Tibial artery (tissue), 4 donors: ENCODE measurements around the gene LMBRD1.

ENCODE experiments used
- DNase-seq, 2 donors: peaks; one replicate each; pipeline ENCODE4 v3.0.0-alpha.2; 2019
- H3K27ac ChIP-seq, 2 donors: fragments of 200-600 bp; sonication (generic) in 1 of 2; 1 replicate in 1 of 2; 2 replicates in 1 of 2; pipeline ENCODE4 v1.5.1; 2018 to 2019; ENCODE audit warnings: mild to moderate bottlenecking in 1 of 2
- H3K27me3 ChIP-seq, 2 donors: fragments of 200-600 bp; sonication (generic) in 1 of 2; one replicate each; pipeline versions ENCODE4 v1.5.1 to v1.6.0; 2016 to 2019
- H3K36me3 ChIP-seq, 3 donors: fragments of 200-600 bp; sonication (generic) in 2 of 3; one replicate each; pipeline ENCODE4 v1.5.1; 2016 to 2019; ENCODE audit warnings: mild to moderate bottlenecking in 2 of 3
- H3K4me1 ChIP-seq, 4 donors: fragments of 200-600 bp; sonication (generic) in 2 of 4; 1 replicate in 3 of 4; 2 replicates in 1 of 4; pipeline ENCODE4 v1.5.1; 2016 to 2019
- H3K4me3 ChIP-seq, 2 donors: fragments of 200-600 bp; sonication (generic) in 1 of 2; 1 replicate in 1 of 2; 2 replicates in 1 of 2; pipeline ENCODE4 v1.5.1; 2018 to 2019; ENCODE audit warnings: mild to moderate bottlenecking in 2 of 2
- H3K9me3 ChIP-seq, 3 donors: fragments of 200-600 bp; sonication (generic) in 1 of 3; one replicate each; pipeline ENCODE4 v1.5.1; 2016 to 2019
- CTCF ChIP-seq, 2 experiments: fragments of 200-600 bp in 1 of 2; fragments of 450-650 bp in 1 of 2; IDR thresholded peaks; one replicate each; pipeline ENCODE4 v1.5.1; 2017 to 2019; ENCODE audit warnings: antibody characterized with exemption in 2 of 2, mild to moderate bottlenecking in 1 of 2, moderate library complexity in 1 of 2
- intact Hi-C: fragments of 100-400 bp; cut with DNase I; formaldehyde crosslinking; loops from one replicate; pipeline ENCODE4 v1.15.0; 2023; ENCODE audit warnings: low total_unique reads

The LMBRD1 gene

DNA sequence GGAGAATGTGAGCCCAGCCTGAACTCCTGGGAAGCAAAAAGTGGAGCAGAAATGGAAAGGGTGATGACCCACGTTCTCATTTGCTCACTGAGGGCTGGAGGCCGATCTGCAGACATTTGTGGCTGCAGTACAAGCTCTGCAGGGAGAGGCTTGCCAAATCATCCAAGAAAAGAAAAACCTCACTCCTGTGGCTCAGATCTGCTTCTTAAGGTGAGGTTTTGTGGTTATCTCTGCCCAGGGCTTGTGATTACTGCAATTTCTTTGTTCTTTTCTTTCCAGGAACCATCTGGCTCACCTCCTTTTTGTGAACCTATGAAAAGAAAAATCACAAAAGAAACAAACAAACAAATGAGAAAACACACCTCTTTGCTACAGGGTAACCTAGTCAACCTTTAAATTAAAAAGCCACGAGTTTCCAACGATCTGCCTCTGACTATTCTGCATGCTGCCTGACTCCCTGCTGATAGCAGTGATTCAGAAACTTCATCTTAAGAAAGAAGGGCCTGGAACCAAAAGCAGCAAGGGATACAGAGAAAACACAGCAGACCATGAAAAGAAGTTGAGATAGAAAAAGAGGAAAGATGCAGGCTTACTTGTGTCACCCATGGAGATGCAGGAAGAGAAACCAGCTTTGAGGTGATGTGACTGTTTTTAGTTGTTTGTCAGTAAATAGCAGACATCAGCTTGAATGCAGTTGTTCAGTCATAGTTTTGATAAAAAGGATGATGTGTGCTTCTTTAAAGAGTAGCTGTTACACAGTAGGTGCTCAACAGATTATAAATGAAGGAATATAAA, 165.1 kb downstream of the LMBRD1 start:
- Histone ChIP-seq H3K4me3 (no peak overlapping the region), H3K27ac (no peak overlapping the region), H3K36me3 (no peaks in the 10 kb centered on the region), H3K27me3 (no peaks in the 10 kb centered on the region), H3K4me1 (no peaks in the 10 kb centered on the region), H3K9me3 (no peaks in the 10 kb centered on the region)
- intact Hi-C loops: no loop called here
- no peak for DNase-seq
- TF ChIP-seq CTCF (IDR thresholded peaks at IDR 0.05): no peak

GRCh38 chr6:69630767-69631166, 166.0 kb downstream of the LMBRD1 start:
- Histone ChIP-seq H3K4me3 (no peak overlapping the region), H3K27ac (no peak overlapping the region), H3K36me3 (no peaks in the 10 kb centered on the region), H3K9me3 (no peaks in the 10 kb centered on the region), H3K27me3 (no peaks in the 10 kb centered on the region), H3K4me1 (no peaks in the 10 kb centered on the region)
- DNase-seq: no peak
- TF ChIP-seq CTCF (IDR thresholded peaks at IDR 0.05): no peak
- intact Hi-C loops: no loop called here

DNA sequence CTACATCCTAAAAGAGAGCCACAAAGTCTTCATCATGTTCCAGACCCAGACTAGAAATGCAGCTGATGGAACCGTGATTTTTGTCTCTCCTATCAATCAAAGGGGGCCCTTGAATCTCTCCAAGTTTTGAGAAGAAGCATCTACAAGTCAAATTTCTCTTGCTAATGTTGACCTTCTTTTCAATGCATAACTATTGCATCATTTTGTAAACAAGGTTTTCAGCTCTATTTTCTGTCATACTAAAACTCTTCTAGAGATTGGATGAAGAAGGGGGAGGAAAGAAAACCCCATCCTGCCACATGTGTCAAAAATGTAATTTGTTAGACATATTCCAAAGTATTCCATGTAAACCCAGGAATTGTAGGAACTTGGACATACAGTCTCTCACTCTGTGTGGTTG, 169.2 kb downstream of the LMBRD1 start:
- DNase-seq: no peak
- H3K36me3 ChIP-seq: no peaks in the 10 kb centered on the region
- H3K4me1 ChIP-seq: no peaks in the 10 kb centered on the region
- no peak overlapping the region for H3K27ac ChIP-seq
- no peaks in the 10 kb centered on the region for H3K9me3 ChIP-seq
- H3K27me3 ChIP-seq: no peaks in the 10 kb centered on the region
- no peak overlapping the region for H3K4me3 ChIP-seq
- intact Hi-C loops: no loop called here
- TF ChIP-seq CTCF (IDR thresholded peaks at IDR 0.05): no peak

GRCh38 chr6:69624944-69625343, 171.9 kb downstream of the LMBRD1 start:
- no peaks in the 10 kb centered on the region for H3K9me3 ChIP-seq
- no peaks in the 10 kb centered on the region for H3K4me1 ChIP-seq
- no peak for TF ChIP-seq CTCF (IDR thresholded peaks at IDR 0.05)
- intact Hi-C loops: no loop called here
- H3K36me3 ChIP-seq: no peaks in the 10 kb centered on the region
- no peaks in the 10 kb centered on the region for H3K27me3 ChIP-seq
- no peak overlapping the region for H3K4me3 ChIP-seq
- DNase-seq: no peak
- H3K27ac ChIP-seq: no peak overlapping the region
